CD4-positive, alpha-beta T cell treated with Interleukin-1 beta for 1 hour (primary cell): ENCODE measurements around the gene RPRD1B.
"Not testable (repeated sequence)": the region's sequence is repeated elsewhere in the genome, so short reads cannot be mapped to it uniquely, and the experiment has no call there.

Source experiments
- DNase-seq, 2 donors: peaks; one replicate each; pipeline ENCODE4 v3.0.0-alpha.2; 2020 to 2022

RPRD1B gene

GRCh38 chr20:38001981-38002380 lies 31.6 kb upstream of the RPRD1B start:
- DNase-seq: no peak

- no peak for DNase-seq
Observed at GRCh38 chr20:38002422-38002821, 31.1 kb upstream of the RPRD1B start.

- DNase-seq: no peak
Observed at GRCh38 chr20:38004416-38004815, 29.1 kb upstream of the RPRD1B start.

GRCh38 chr20:38005903-38006302 lies 27.6 kb upstream of the RPRD1B start:
- no peak for DNase-seq

- no peak for DNase-seq
Observed at GRCh38 chr20:38007526-38007925, 26.0 kb upstream of the RPRD1B start.

DNA sequence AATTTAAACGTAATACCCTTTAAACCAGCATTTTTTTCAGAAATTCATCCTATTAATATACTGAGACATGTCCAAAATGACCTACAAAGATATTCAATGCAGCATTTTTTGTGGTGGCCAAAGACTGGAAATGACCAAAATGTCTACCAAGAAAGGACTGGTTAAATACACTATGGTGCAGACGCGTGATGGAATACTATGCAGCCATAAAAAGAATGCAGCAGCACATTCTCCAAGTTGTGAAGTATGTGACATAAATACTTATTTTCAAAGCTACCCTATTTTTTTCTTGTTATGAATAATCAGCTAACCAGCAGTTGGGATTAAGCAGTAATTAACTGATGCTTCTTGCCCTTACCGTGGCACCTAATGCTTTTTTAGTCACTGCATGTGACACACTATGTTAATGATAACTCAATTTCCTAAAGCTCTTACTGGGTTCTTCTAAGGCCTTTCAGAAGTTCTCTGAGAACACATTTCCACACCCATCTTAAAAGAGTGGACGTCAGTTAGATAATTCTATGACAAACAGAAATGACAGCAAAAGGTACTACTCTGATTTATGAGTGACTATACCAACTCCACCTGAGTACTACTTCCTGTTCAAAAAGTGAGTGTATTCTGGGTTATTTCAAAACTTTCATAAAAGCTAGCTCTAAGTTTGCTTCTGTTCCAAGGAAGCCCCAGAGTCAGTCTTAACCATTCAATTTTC lies 25.2 kb upstream of the RPRD1B start:
- no peak for DNase-seq

- DNase-seq: not testable (repeated sequence)
Observed at GRCh38 chr20:38009416-38009815, 24.1 kb upstream of the RPRD1B start.

- no peak for DNase-seq
Observed at GRCh38 chr20:38011696-38012095, 21.9 kb upstream of the RPRD1B start.

DNA sequence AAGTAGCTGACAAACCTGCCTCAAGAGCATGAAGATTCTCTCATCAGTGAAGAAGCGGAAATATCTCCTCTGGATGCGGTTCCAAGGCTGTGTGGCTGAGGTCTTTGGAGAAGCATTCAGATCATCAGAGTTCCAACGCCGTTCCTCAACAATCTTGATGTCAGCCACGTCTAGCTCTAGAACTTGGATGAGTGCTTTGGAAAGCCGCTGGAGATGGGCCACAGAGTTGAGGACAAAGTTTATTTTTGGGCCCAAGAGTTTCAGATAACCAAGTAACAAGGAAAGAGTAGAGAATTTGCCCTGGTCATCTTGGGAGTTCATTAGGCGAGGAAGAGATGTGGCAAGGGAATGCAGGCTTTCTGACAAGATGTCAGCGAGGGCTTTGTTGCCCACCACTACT lies 21.2 kb upstream of the RPRD1B start:
- no peak for DNase-seq

DNA sequence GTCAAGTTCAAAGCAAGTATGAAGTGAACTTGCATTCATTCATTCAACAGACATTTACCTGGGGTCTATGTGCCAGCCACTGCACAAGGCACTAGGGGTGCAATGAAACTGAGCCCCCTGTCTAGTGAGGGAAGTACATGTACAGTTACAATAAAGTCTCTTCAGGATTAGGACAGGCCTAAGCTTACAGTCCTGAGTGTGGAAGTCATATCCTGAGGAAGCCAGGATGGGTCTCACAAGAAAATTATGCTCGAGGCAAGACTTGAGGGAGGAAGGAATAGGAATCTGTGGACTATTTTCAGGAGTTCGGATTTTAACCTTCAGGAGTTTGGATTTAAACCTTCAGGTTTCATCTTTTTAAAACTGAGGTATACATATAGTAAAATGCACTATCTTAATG lies 19.7 kb upstream of the RPRD1B start:
- no peak for DNase-seq

DNA sequence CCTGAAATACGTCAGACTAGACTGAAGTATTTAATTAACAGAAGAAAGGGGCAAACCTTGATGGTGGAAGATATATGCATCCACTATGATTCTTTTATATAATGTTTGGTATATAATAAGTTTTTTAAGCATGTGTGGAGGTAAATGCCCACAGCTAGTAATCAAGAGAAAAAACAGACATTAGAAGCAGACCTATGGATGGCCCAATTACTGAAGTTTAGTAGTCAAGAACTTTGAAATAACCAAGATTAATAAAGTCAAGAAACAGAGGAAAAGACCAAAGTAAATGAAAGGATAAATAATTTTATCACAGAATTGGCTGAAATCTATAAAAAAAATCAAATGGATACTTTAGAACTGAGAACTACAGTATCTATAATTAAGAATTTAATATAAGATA lies 15.6 kb upstream of the RPRD1B start:
- DNase-seq: no peak

GRCh38 chr20:38018385-38018784 lies 15.2 kb upstream of the RPRD1B start:
- DNase-seq: no peak

- no peak for DNase-seq
Observed at GRCh38 chr20:38021087-38021772, 12.3 kb upstream of the RPRD1B start.

GRCh38 chr20:38023181-38024001 lies 10.2 kb upstream of the RPRD1B start:
- DNase-seq: no peak

DNA sequence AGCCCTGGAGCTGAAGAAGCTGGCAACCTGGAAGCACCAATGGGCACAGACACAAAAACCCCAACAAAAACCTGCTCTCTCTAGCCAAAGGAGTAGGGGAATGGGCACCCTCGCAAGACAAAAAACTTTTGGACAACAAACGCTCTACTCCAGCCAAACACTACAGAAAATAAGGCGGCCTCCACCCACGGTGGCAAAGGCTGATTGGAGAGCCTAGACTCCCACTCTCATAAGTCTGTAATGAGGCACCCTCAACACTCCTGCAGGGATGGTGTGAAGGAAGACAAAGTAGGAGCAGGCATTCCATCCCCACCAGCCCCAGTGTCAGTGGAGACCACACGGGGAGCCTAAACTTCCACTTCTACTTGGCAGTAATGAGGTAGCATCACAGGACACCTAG lies 9.1 kb upstream of the RPRD1B start:
- no peak for DNase-seq

- DNase-seq: no peak
Observed at GRCh38 chr20:38029453-38029852, 4.1 kb upstream of the RPRD1B start.

- no peak for DNase-seq
Observed at GRCh38 chr20:38031957-38032356, 1.6 kb upstream of the RPRD1B start.

- DNase-seq: peak; percentile 68 to 73
Observed at GRCh38 chr20:38032585-38033329, 789 bp upstream of the RPRD1B start.

- DNase-seq: no peak
Observed at GRCh38 chr20:38034108-38034649, 633 bp downstream of the RPRD1B start.

DNA sequence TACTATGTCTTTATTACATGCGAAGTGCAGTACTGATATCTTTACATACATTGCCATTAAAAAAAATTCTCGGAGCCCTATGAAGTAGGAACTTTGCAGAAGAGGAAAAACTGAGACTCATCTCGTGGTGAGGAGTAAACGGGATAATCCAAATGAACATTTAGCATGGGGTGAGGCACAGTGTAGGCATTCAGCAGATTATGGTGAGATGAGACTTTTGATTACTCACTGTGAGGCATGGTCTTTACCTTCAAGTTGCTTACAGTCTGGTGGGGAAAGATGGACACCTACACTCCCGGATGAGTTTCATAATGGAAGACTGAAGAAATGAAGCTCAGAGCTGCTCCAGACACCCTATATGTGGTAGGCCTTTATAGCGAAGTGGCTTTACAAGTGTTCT lies 1.4 kb downstream of the RPRD1B start:
- DNase-seq: no peak

- DNase-seq: no peak
Observed at GRCh38 chr20:38036366-38036765, 2.8 kb downstream of the RPRD1B start.

DNA sequence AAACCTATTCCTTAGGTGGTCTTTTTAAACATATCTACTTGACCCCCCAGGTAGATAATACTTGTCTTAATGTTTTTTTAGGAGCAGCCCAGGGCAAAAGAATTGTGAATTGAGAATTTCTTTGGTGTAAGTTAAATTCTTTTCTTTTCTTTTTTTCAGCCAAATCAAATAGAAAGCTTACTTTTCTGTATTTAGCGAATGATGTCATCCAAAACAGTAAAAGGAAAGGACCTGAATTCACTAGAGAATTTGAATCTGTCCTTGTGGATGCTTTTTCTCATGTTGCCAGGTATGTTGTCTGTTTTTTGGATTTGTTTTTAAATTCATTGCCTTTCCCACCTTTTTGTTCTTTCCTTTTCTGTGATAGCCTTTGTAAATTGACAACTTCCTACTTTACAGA lies 6.7 kb downstream of the RPRD1B start:
- DNase-seq: no peak
